CD4-positive, CD25-positive, alpha-beta regulatory T cell (primary cell): Measurements from ENCODE around the gene VPS13D. TPM values are rescaled to one million over a fixed set of nuclear protein-coding genes. Genes with fewer than 3 reads are reported as not detected.
"Not testable (repeated sequence)": the region's sequence is repeated elsewhere in the genome, so short reads cannot be mapped to it uniquely, and the experiment has no call there.

Experiments
- ATAC-seq, 2 donors: fragments of 150-1000 bp; cut with Tn5 transposase; one replicate each; pipeline ENCODE4 v1.10.0; 2021; ENCODE audit warnings: low read depth in 2 of 2, moderate number of reproducible peaks in 2 of 2, moderate library complexity in 1 of 2
- DNase-seq, 3 donors: peaks; one replicate each; pipeline versions ENCODE4 v3.0.0 to v3.0.0-alpha.2; 2012 to 2022; ENCODE audit warnings: mixed read lengths in 1 of 3
- H3K27ac ChIP-seq: one replicate; pipeline ENCODE4 v1.7.0; 2013; ENCODE audit warnings: mild to moderate bottlenecking, low read length; ENCODE audit not compliant: insufficient read depth, poor library complexity, severe bottlenecking
- H3K27me3 ChIP-seq: one replicate; pipeline ENCODE4 v1.7.0; 2013; ENCODE audit warnings: low read length; ENCODE audit not compliant: control insufficient read depth, insufficient read depth
- H3K36me3 ChIP-seq: one replicate; pipeline ENCODE4 v1.7.0; 2013; ENCODE audit warnings: mild to moderate bottlenecking, low read length, moderate library complexity; ENCODE audit not compliant: control insufficient read depth, insufficient read depth
- H3K4me1 ChIP-seq: 2 replicates; pipeline ENCODE4 v1.7.0; 2013; ENCODE audit warnings: mild to moderate bottlenecking, low read length; ENCODE audit not compliant: insufficient read depth, control insufficient read depth, poor library complexity, severe bottlenecking
- H3K4me3 ChIP-seq: one replicate; pipeline ENCODE4 v1.7.0; 2013; ENCODE audit warnings: low read depth, mild to moderate bottlenecking, low read length, moderate library complexity
- H3K9me3 ChIP-seq, 2 experiments: 1 replicate in 1 of 2; 2 replicates in 1 of 2; pipeline ENCODE4 v1.7.0; 2013; ENCODE audit warnings: low read length in 2 of 2, mild to moderate bottlenecking in 1 of 2, moderate library complexity in 1 of 2; ENCODE audit not compliant: control insufficient read depth in 2 of 2
- H3K27ac Mint-ChIP-seq, 3 donors: one replicate each; pipeline ENCODE4 v1.8.0; 2020 to 2022; ENCODE audit warnings: mild to moderate bottlenecking in 3 of 3, mixed read lengths in 3 of 3, moderate library complexity in 2 of 3
- H3K27me3 Mint-ChIP-seq: one replicate; pipeline ENCODE4 v1.8.0; 2022; ENCODE audit warnings: mild to moderate bottlenecking, mixed read lengths
- H3K36me3 Mint-ChIP-seq: one replicate; pipeline ENCODE4 v1.8.0; 2020; ENCODE audit warnings: mixed read lengths
- H3K4me1 Mint-ChIP-seq, 4 donors: one replicate each; pipeline ENCODE4 v1.8.0; 2020 to 2022; ENCODE audit warnings: mixed read lengths in 4 of 4, mild to moderate bottlenecking in 1 of 4
- H3K4me3 Mint-ChIP-seq, 4 donors: one replicate each; pipeline ENCODE4 v1.8.0; 2020 to 2022; ENCODE audit warnings: mild to moderate bottlenecking in 4 of 4, mixed read lengths in 4 of 4, moderate library complexity in 3 of 4
- H3K9me3 Mint-ChIP-seq, 7 donors: one replicate each; pipeline ENCODE4 v1.8.0; 2020 to 2022; ENCODE audit warnings: mixed read lengths in 7 of 7, mild to moderate bottlenecking in 3 of 7, moderate library complexity in 2 of 7
- polyA plus RNA-seq, 4 donors: library from polyadenylated mRNA; unstranded; fragments of 300-500 nt; fragmentation: Illumina TruSeq; gene quantifications; one replicate each; pipeline ENCODE4 v1.2.3, GENCODE V29; 2021
- total RNA-seq: library from RNA; stranded (reverse); gene quantifications from one replicate; pipeline ENCODE4 v1.2.3, GENCODE V29; 2022

VPS13D gene
- total and polyA plus RNA-seq, 5 donors from 2014 or later, result 8.1 to 96.0 (median 10.3) TPM

DNA sequence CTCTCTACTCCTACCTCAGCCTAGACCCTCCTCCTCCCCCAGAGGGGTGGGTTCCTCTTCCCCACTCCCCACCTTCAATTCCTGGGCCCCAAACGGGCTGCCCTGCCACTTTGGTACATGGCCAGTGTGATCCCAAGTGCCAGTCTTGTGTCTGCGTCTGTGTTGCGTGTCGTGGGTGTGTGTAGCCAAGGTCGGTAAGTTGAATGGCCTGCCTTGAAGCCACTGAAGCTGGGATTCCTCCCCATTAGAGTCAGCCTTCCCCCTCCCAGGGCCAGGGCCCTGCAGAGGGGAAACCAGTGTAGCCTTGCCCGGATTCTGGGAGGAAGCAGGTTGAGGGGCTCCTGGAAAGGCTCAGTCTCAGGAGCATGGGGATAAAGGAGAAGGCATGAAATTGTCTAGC lies 21.6 kb upstream of the VPS13D start:
- Mint-ChIP-seq H3K4me1 (peaks cover 8 to 88% (median 54%) of the 10 kb centered on the region in 4 donors), H3K27ac (peak overlapping the region; percentile 91 to 94 (median 94)), H3K4me3 (peak overlapping the region in 3 of 4 donors; percentile 68 to 86 (median 82)), H3K27me3 (peaks cover 5% of the 10 kb centered on the region), H3K36me3 (peaks cover 22% of the 10 kb centered on the region), H3K9me3 (no peaks in the 10 kb centered on the region)
- ATAC-seq, result no peak
- peaks cover 43% of the 10 kb centered on the region for H3K36me3 ChIP-seq
- no peak overlapping the region for H3K4me3 ChIP-seq
- peak overlapping the region; percentile 75 for H3K27ac ChIP-seq
- no peaks in the 10 kb centered on the region for H3K9me3 ChIP-seq
- peak in 1 of 3 donors; percentile 39 for DNase-seq
- H3K27me3 ChIP-seq, result no peaks in the 10 kb centered on the region
- H3K4me1 ChIP-seq, result peaks cover 74% of the 10 kb centered on the region

DNA sequence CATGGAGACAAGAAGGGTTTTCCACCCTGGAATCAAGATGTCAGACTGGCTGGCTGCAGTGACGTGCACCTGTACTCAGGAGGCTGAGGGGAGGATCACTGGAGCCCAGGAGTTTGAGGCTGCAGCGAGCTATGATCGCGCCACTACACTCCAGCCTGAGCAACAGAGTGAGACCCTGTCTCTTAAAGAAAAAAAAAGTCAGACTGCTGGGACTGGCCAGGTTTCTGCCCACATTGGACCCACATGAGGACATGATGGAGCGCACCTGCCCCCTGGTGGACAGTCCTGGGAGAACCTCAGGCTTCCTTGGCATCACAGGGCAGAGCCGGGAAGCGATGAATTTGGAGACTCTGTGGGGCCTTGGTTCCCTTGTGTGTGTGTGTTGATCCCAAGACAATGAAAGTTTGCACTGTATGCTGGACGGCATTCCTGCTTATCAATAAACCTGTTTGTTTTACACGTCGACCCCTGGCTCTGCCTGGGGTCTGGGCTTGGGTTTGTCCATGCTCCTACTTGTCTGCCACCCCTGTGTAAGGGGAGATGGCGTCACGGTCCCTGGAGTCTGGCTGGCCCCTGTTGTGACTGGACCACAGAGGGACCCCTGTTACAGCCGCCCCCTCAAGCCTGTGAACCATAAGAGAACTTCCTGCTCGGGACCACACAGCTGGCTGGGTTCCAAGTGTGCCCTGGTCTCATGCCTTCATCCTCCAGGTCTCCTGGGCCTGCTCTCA lies 20.9 kb upstream of the VPS13D start:
- no peaks in the 10 kb centered on the region for H3K9me3 Mint-ChIP-seq
- DNase-seq (peak; percentile 77 to 83 (median 80)), ATAC-seq (peak; percentile 39 to 47)
- Histone ChIP-seq H3K27me3 (no peaks in the 10 kb centered on the region), H3K27ac (peak overlapping the region; percentile 75), H3K36me3 (peaks cover 38% of the 10 kb centered on the region), H3K4me1 (peaks cover 67% of the 10 kb centered on the region), H3K4me3 (peak overlapping the region; percentile 41), H3K9me3 (no peaks in the 10 kb centered on the region)
- H3K4me3 Mint-ChIP-seq, result peak overlapping the region; percentile 55 to 86 (median 75)
- H3K4me1 Mint-ChIP-seq, result peaks cover 5 to 85% (median 50%) of the 10 kb centered on the region in 4 donors
- H3K27ac Mint-ChIP-seq, result peak overlapping the region; percentile 89 to 94 (median 91)
- H3K27me3 Mint-ChIP-seq, result peaks cover 5% of the 10 kb centered on the region
- H3K36me3 Mint-ChIP-seq, result peaks cover 20% of the 10 kb centered on the region

DNA sequence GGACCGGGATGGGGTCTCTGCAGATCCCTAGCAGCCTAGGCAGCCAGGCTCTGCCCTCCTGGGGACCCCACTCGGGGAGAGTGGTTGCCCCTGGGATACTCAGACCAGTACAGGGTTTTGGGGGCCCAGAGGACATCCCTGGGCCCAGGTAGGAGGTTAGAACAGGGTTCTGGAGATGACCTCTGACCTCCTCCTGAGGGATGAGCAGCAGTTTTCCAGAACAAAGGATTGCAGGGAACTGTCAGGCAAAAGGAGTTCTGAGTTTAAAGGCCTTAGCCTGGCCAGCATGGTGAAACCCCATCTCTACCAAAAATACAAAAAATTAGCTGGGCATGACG lies 20.4 kb upstream of the VPS13D start:
- Mint-ChIP-seq H3K27ac (peak overlapping the region; percentile 89 to 94 (median 91)), H3K4me3 (peak overlapping the region in 3 of 4 donors; percentile 8 to 86 (median 82)), H3K27me3 (peaks cover 9% of the 10 kb centered on the region), H3K9me3 (no peaks in the 10 kb centered on the region), H3K4me1 (peaks cover 5 to 83% (median 47%) of the 10 kb centered on the region in 4 donors), H3K36me3 (peaks cover 23% of the 10 kb centered on the region)
- no peak for DNase-seq
- Histone ChIP-seq H3K27me3 (no peaks in the 10 kb centered on the region), H3K4me3 (no peak overlapping the region), H3K9me3 (no peaks in the 10 kb centered on the region), H3K27ac (peak overlapping the region; percentile 75), H3K36me3 (peaks cover 34% of the 10 kb centered on the region), H3K4me1 (peaks cover 62% of the 10 kb centered on the region)
- no peak for ATAC-seq

DNA sequence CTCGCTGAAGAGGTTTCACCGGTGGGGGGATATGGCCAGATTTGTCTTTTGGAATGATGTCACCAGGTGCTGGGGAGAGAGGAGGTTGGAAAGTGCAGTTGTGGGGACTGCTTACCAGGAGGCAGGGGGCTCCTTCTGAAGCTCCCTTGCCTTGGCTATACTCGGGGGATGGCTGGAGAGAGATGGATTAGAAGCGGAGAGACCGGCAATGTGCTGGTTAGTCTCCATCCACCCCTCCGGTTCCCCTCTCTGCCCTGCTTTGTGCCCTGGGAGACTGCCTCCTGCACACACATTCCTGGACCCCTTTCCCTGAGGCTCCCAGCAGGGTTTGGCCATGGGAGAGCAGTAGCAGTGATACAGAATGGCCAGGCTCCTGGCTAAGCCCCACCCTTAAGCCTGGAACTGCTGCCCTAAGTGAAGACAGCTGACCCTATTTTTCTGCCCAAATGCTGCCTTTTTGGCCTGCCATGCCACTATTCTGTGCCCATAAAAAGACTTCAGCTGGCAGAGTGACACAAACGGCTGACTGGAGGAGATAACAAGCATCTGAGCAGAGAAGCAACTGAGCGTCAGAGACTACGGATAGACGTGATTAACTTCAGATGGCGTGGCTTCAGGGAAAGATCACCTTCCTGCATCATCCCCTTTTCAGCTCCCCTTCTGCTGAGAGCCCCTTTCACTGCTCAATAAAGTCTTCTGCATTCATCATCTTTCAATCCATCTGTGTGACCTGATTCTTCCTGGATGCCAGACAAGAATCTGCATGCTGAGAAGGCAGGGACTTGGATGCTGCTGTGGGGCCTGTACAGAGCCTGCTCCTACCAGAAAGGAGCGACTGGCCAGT lies 14.5 kb upstream of the VPS13D start:
- peaks cover 0 to 48% (median 31%) of the 10 kb centered on the region in 4 donors for H3K4me1 Mint-ChIP-seq

DNA sequence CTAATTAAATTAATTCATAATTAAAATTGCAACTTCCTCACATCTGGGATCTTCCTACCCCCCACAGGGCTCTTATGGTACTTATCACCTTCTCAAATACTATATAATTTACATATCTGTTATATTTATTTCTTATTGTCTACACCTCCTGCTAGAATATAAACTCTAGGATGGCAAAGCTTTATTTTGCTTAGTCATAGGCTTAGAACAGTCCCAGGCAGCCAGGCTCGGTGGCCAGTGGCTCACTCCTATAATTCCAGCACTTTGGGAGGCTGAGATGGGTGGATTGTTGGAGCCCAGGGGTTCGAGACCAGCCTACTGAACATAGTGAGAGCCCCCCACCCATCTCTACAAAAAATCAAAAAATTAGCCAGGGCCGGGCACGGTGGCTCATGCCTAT lies 10.0 kb upstream of the VPS13D start:
- Histone ChIP-seq H3K4me3 (no peak overlapping the region), H3K36me3 (no peaks in the 10 kb centered on the region), H3K27me3 (no peaks in the 10 kb centered on the region), H3K4me1 (no peaks in the 10 kb centered on the region), H3K9me3 (no peaks in the 10 kb centered on the region), H3K27ac (no peak overlapping the region)
- no peak for ATAC-seq
- Mint-ChIP-seq H3K4me3 (no peak overlapping the region), H3K27ac (no peak overlapping the region), H3K4me1 (peaks cover 0 to 12% (median 8%) of the 10 kb centered on the region in 4 donors), H3K27me3 (no peaks in the 10 kb centered on the region), H3K9me3 (no peaks in the 10 kb centered on the region), H3K36me3 (no peaks in the 10 kb centered on the region)
- DNase-seq, result no peak

More for the DNA sequence above, 14.5 kb upstream of the VPS13D start:
- H3K4me1 ChIP-seq, result peaks cover 22% of the 10 kb centered on the region
- no peaks in the 10 kb centered on the region for H3K27me3 ChIP-seq
- no peak for ATAC-seq
- no peak for DNase-seq
- H3K36me3 ChIP-seq, result no peaks in the 10 kb centered on the region
- Mint-ChIP-seq H3K36me3 (peaks cover 5% of the 10 kb centered on the region), H3K9me3 (no peaks in the 10 kb centered on the region), H3K27me3 (peaks cover 9% of the 10 kb centered on the region), H3K4me3 (no peak overlapping the region), H3K27ac (peak overlapping the region; percentile 36 to 91 (median 74))
- no peaks in the 10 kb centered on the region for H3K9me3 ChIP-seq
- H3K27ac ChIP-seq, result no peak overlapping the region
- H3K4me3 ChIP-seq, result no peak overlapping the region

DNA sequence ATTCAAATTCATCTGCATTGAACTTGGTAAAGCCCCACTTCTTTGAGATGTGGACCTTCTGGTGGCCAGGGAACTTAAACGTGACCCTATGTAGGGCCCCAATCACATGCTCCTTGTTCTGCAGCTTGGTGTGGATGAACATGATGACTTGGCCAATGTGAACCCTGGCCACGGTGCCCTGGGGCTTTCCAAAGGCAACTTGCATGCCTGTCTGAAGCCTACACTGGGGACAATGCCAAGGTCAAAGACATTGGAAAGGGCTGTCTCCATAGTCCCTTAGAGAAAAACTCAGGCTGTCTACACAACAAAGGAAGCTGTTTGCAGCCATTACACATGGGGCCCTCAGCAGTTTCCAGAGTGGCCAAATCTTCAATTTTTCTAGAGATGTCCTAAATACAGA lies 8.9 kb upstream of the VPS13D start:
- H3K4me3 Mint-ChIP-seq, result no peak overlapping the region
- Histone ChIP-seq H3K4me1 (no peaks in the 10 kb centered on the region), H3K27ac (no peak overlapping the region), H3K27me3 (no peaks in the 10 kb centered on the region), H3K9me3 (no peaks in the 10 kb centered on the region), H3K36me3 (no peaks in the 10 kb centered on the region), H3K4me3 (no peak overlapping the region)
- H3K4me1 Mint-ChIP-seq, result peaks cover 0 to 12% (median 7%) of the 10 kb centered on the region in 4 donors
- H3K27ac Mint-ChIP-seq, result peak overlapping the region in 1 of 3 donors; percentile 44
- no peak for DNase-seq
- H3K36me3 Mint-ChIP-seq, result no peaks in the 10 kb centered on the region
- no peak for ATAC-seq
- H3K27me3 Mint-ChIP-seq, result no peaks in the 10 kb centered on the region
- H3K9me3 Mint-ChIP-seq, result no peaks in the 10 kb centered on the region

DNA sequence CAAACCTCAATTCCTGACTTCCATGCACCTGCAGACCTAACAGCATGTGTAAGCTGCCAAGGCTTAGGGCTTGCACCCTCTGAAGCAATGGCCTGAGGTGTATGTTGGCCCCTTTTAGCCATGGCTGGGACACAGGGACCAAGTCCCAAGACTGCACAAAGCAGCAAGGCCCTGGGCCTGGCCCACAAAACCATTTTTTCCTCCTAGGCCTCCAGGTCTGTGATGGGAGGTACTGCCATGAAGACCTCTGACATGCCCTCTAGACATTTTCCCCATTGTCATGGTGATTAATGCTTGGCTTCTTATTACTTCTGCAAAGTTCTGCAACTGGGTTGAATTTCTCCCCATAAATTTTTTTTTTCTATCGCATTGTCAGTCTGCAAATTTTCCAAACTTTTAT lies 7.1 kb upstream of the VPS13D start:
- not testable (repeated sequence) for DNase-seq, H3K27me3 Mint-ChIP-seq, H3K9me3 ChIP-seq, H3K36me3 ChIP-seq, H3K27ac Mint-ChIP-seq, H3K4me3 ChIP-seq, H3K4me3 Mint-ChIP-seq, H3K27ac ChIP-seq, H3K9me3 Mint-ChIP-seq, ATAC-seq, H3K4me1 ChIP-seq, H3K27me3 ChIP-seq, H3K4me1 Mint-ChIP-seq, H3K36me3 Mint-ChIP-seq
